GM18907 (cell line): Measurements from ENCODE around the gene PLCXD3.
"Not testable (repeated sequence)": the region's sequence is repeated elsewhere in the genome, so short reads cannot be mapped to it uniquely, and the experiment has no call there.

Experiments
- ATAC-seq: cut with Tn5 transposase; IDR thresholded peaks from one replicate; pipeline ENCODE4 v1.9.1; 2021; ENCODE audit warnings: mild to moderate bottlenecking, moderate library complexity; ENCODE audit not compliant: unreplicated experiment

PLCXD3 gene

DNA sequence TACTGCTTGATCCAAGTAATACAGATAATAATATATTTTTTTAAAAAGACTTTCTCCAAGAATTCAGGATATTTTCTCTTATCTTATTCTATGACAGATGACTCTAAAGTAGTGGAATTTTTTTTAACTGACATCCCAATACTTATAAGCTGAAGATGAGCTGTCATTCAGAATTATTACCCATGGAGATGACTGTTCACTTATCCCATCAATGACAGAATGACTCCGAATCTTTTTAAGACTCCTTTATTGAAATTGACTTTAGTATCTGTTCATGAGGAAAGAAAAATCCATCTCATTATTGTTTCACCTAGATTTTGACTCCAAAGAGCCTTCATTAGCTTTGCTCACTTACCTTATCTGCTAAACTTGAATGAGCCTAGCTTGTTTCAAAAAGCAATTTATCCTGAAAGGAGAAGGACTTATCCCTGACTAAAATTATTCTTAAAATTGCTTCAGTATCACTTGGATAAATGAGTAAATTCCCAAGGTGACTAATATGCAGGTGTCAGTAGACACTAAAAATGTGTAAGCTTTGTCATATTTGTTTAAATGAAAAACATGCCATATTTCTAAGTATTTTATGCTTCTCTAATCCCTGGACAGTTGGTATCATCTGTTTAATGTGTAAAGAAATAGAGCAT, 146.9 kb downstream of the PLCXD3 start:
- no peak for ATAC-seq

DNA sequence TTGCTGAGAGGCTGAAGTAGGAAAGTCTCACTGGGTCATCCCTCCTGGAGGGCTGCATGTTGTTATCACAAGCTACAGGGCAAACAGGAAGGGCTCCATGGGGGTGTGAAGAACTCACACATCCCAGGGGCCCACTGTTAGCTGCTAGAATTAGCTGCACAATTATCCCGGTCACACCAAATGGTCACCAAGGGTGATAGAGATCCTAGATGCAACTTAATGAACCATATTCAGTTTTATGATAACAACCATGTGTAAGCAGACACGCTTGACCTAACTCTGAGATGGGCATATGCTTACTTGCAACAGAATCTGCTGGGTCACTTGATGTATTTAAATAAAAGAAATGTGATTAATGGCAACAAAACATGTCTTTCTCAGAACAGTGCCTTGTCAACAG, 153.6 kb downstream of the PLCXD3 start:
- no peak for ATAC-seq

DNA sequence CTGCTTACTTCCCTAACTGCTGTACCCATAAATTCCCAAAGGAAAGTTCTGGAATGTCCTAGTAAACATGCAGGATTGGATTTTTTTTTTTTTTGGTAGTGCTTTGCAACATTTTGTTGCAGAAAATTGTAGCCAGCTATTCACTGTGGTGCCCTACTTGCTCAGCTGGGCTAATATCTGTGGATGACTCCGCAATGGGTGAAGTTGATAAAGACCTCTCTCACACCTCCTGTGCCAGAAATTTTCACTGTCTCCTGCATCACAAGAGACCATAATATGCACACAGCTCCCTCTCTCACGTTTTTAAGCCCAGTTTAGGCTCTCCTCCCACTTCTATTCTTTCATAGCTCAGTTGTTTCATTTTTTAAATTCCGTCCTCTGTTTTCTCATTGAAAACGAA, 160.6 kb downstream of the PLCXD3 start:
- no peak for ATAC-seq

DNA sequence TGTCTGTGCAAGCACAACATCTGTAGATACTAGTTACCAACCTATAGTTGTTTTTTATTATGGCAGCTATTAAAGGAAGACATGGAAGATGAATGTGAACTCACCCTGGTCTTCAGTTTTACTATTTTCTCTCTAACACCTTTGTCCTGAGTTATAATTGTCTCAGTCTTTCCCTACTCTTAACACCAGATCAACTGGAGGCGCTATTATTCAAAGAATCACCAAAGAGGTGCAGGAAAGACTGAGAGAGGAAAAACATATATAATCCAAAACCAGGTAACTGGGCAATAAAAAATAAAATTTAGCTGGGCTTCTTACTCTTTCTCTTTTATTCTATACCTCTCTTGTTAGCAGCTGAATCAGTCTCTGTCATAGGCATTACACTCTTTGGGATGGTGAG, 162.8 kb downstream of the PLCXD3 start:
- no peak for ATAC-seq

DNA sequence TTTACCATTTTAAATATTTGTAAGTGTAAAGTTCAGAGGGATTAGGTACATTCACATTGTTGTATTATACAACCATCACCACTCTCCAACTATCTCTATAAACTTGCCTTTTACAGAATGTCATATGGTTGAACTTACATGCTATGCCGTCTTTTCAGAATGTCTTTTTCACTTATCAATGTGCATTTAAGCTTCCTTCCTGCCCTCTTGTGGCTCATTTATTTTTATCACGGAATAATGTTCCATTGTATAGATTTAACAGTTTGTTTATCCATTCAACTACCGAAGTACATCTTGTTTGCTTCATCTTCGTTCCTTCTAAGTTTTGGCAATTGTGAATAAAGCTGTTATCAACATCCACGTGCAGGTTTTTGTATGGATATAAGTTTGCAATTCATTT, 163.8 kb downstream of the PLCXD3 start:
- ATAC-seq = no peak

DNA sequence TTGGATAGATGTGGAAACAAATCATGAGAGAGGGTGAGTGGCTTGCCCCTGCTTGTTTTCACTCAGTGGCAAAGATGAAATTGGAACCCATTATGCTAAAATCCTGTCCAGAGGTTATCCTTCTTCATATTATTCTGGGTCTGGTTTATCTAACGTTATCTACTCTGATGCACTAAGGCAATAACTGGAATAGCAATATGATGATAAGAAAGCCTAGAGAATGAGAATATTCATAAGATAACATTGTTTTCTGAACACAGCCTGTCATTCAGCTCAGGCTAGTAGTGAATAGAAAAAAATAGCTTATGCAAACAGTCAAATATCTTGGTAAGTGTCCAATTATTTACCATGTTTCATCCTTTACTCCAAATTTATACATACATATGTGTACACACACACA, 165.1 kb downstream of the PLCXD3 start:
- no peak for ATAC-seq

DNA sequence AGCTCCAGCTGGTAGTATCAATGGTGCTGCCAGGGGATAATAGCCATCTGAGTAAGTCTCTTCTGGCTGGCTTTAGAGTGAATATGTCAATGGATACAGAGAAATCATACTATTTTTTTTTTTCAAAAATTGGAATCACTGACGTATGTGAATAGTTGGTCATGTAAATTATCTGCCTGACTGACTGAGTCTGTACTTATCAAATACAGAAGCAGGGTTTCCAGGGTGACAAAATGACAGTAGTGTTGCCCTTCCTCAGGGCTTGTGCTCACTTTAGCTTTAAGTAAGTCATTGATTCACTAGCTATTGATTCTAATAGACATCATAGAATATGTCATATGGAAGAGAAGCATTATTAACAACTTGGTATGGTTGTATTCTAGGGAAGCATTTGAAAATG, 171.1 kb downstream of the PLCXD3 start:
- ATAC-seq = no peak

DNA sequence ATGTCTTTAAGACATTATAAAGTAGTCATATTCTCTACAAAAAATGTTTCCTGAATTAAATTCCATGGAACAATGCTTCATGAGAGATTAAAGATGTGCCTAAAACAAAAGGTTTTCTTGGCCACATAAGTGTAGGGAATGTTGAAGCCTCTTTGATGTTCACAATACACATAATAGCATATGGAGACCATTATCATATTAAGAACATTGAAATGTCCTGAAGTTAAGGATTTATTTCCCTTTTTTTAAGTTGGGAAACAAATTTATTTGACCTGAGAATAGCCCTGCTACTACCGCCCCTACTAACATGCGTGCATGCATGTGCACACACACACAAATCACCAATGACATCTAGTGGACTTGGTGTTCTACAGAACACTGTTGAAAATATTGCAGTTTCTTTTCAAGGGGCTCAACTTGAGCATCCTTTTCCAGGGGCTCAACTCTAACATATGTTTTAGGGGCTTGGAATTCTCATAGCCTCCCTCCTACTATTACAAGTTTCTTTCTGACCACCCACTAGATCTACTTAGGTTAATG, 172.2 kb downstream of the PLCXD3 start:
- ATAC-seq = no peak

DNA sequence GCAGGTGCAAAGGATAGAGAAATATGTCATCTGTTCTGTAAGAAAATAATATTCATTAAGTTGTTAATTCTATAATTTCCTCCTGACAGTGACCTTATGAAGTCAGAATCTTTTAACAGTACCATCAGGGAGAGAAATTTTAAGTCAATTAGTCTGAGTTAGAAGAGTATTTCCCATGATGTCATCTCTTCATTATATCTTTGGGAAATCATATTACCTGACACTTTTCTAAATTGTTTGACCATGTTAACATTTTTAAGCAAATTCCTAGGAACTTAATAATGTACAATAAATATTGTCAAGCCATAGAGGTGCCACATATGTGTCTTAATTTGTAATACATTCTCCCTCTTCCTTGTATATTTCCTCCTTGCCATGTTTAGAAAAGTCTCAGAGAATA, 172.7 kb downstream of the PLCXD3 start:
- no peak for ATAC-seq

DNA sequence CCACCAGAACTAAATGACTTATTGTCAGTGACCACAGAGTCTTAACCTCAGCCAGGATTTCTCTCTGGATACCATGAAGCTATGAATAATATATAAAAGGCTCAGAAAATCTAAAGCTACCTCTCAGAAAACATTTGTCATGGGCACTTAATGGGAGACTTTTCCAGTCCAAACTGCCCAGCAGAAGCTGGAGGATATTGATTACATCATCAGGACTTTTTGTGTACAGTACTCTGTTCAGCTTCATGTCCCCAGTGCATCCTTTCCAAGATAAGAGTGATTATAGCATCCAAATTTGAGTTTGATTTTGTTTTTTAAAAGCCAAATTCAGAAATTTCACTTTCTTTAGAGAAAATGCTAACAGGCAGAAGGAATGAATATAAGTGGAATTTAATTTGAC, 173.2 kb downstream of the PLCXD3 start:
- no peak for ATAC-seq

DNA sequence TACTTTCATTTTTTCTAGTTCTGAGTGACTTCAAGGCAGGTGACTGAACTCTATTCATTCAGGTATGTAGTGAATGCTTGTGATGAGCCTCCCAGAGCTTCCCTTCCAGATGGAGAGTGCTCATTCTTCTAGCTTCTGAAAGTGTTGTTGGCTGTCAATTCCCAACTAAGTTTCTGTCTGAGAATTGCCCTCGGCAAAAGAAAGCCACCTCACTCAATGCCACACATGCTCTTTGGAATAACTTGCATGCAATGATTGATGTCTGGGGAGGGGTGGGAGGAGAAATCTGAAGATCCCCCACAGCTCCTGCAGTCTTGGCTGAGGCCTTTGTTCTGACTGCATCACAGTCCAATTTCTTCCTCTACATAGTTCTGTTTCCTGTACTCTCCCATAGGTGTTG, 173.9 kb downstream of the PLCXD3 start:
- no peak for ATAC-seq

DNA sequence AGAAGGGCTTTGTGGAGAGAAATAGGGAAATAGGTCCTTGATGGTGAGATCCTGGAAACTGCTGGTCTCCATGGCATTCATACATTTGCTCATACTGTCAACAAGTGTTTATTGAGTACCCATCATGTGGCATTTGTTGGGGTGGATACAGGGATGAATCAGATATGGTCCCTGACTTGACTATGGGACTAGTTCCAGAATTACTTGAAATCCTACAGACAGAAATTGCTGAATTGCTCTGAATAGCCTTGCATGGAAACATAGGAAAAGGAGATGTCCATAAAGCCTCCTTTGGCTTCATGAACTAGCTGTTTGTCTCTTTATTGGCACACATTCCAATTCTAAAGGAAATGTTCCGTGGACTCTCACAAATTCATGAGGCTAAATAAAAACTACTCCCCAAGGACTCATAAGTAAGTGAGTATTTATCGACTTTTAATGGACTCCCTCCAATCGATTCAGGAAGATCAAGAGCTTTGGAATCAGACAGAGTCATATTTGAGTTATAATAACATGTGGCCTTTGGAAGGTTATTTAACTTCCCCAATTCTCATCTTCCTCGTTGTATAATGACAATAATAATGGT, 174.7 kb downstream of the PLCXD3 start:
- no peak for ATAC-seq

DNA sequence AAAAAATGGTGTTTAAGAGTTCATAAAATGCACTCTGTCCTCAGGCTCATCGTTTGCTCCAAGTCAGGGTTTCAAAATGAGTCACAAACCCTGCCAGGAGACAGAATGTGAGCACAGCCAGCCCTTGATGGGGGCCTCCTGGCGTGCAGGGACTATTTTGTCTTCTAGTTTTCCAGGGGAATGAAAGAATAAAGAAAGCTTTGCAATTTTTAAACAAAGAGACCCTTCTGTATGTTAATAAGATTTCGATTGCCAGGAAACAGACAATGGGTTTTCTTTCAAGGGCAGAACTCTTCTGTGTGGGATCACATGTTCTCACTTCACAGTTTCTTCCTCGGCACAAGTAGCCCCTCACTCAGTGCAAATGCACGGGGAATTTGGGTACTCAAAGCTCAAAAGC, 175.6 kb downstream of the PLCXD3 start:
- ATAC-seq = peak; percentile 90

DNA sequence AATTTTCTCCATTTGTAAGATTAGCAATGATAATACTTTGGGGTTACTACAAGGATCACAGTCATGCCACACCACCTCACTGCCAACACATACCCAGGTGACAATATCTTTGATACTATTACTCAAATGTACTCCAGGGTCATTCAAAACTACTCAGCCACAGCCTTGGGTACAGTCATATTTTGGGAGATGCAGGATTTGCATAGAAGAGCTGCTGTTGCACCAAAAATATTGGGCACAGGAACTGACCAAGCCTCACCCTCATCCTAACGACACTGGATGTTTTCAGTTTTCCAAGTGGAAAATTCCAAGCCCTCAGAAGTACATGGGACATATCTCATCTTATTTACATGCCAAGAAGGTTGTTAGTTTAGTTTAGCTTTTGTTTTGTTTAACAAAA, 176.2 kb downstream of the PLCXD3 start:
- ATAC-seq = peak; percentile 45

DNA sequence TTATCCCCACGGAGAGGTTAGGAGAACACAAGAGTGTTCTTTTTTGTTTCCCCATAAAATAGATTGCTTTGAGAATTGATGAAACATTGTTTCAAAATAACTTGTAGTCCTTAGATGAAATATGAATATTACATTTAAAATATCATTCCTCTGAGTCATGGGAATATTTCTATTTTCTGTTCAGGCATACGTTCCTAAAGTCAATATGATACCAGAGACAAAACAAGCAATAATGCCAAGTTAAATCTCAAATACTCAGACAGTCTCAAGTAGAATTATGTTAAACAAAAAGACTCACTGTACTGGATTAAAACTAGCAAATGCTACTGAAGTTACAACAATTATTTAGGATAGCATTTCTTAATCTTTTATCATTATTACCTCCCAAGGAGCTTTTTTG, 185.3 kb downstream of the PLCXD3 start:
- ATAC-seq = no peak

DNA sequence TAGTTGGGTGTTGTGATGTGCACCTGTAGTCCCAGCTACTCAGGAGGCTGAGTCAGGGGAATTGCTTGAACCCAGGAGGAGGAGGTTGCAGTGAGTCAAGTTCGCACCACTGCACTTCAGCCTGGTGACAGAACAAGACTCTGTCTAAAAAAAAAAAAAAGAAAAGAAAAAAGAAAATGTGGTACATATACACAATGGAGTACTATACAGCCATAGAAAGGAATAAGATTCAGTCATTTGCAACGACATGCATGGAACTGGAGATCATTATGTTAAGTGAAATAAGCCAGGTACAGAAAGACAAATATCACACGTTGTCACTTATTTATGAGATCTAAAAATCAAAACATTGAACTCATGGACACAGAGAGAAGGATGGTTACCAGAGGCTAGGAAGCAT, 187.6 kb downstream of the PLCXD3 start:
- not testable (repeated sequence) for ATAC-seq

DNA sequence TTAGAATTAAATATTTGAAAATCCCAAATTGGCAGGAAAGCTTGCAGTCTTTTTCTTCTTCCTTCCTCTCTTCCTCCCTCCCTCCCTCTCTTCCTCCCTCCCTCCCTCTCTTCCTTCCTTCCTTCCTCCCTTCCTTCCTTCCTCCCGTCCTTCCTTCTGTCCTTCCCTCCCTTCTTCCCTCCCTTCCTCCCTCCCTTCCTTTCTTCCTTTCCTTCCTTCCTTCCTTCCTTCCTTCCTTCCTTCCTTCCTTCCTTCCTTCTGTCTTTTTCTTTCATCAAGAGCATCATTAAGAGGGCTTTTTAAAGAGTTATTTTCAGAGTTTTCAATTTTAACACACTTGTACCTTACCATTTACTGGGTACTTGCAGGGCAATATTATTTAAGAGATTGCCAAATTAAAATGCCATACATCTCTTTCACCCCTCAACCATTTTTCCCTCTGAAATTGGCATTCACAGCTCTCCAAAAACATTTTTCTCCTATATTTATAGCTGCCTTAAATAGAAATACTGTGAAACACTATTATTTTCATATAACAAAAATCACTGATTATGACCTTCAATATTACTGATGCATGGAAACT, 197.8 kb downstream of the PLCXD3 start:
- ATAC-seq = no peak

DNA sequence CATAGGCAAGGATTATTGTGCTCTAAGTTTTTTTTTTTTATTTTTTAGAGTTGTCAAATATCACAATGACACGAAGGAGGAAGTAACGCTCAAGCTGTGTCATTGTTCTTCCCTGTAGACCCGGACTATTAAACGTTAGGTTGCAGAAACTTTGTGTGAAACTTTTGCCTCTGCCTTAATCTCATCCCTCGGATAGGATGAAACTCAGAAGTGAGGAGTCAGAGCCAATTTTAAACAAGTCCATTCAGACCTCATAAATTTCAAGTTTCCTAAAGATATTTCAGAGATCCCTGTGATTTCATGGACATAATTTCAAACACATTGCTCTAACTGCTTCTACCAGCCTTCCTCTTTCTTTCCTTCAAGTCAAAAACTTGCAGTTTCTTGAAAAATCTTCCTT, 198.3 kb downstream of the PLCXD3 start:
- no peak for ATAC-seq

DNA sequence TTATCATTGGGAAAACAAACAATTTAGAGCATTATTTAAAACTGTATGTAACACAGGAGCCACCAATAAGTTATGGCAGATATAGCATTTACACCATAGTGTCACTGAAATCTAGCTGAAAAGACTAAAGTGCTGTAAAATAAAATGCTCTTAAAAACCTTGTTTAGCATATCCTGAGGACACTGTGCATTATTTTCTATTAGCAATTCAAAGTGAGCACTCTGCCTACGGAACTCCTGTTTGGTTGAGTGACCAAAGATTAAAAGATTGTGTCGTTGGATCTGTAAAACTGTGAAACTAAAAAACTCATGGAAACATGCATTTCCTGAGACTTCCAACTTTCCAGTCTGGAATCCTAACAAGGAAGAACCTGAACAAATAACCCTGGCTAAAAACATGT, 201.1 kb downstream of the PLCXD3 start:
- no peak for ATAC-seq

DNA sequence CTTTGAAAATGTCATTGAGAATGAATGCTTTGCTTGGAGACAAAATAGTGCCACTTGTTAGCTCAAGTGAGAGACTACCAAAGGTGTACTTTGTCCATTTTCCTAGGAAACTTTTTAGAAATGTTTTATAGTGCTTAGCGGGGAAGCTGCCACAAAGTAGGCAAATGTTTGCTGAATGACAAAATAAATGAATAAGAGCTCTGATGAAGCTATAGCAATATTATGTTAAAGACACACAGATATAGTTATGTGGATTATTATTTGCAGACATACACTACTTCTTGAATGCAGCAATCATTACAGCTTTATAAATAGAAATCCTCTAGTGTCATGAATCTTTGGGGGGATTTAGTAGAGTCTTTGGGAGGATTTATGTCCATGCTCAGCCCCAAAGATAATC, 204.4 kb downstream of the PLCXD3 start:
- no peak for ATAC-seq

DNA sequence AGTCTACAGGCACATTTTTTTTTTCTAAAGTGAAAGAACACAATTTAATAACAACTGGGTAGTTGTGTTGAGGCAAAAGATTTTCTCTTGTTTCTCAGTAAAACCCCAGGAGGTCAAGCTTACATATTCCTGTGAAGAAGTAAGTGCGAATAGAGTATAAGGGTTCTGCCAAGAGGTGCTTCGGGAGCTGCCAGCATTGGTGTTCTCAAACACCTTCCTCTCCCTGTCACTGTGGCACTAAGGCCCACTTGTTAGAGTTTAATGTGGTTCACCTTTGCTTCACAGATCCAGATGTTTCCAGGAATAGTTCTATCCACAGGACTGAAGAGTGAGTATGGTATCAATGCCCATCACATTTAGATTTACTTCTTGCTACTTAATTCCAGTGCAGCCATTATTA, 205.3 kb downstream of the PLCXD3 start:
- ATAC-seq = no peak

DNA sequence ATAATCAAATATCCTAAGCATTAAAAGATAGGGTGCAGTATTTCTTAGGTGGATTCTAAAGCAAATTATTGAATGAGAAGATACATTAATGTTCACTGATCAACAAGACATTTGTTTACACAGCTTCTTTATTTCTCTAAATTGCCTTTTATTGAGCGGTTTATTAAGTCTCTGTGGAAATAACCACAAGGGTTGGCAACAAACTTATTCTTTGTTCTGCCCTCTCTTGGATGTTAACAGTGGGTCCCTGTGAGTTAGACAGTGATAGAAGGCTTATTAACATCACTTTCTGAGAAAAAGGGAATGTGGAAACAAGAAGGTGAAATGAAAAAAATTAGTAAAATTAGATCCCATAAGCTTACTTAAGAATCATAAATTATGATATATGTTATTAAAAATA, 214.3 kb downstream of the PLCXD3 start:
- no peak for ATAC-seq

DNA sequence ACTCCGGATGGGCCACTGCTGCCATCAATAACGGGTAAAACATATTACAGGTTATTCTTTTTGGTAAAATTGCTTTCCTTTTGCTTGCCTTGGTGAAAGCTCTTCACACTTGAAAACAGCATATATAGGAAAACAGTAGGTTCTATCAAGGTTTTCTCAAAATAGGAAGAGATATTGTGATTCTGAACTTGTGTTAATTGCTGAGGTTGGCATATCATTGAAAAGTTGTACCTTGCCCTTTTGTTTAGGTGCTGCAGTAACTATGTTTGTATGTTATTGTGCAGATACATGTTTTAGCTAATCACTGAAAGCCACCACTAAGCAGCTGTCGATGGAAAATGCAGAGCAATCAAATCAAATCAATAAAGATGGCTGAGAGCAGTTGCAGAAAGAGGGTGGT, 219.1 kb downstream of the PLCXD3 start:
- ATAC-seq = no peak
